ENCODE measurements around the gene SHD. TPM values are rescaled to one million over a fixed set of nuclear protein-coding genes. Genes with fewer than 3 reads are reported as not detected.
A peak's percentile ranks its signal among the peaks of the same experiment; 100 is the strongest.

Gene SHD
- total RNA-seq, 1 experiment from 2014 or later, result not detected

DNA sequence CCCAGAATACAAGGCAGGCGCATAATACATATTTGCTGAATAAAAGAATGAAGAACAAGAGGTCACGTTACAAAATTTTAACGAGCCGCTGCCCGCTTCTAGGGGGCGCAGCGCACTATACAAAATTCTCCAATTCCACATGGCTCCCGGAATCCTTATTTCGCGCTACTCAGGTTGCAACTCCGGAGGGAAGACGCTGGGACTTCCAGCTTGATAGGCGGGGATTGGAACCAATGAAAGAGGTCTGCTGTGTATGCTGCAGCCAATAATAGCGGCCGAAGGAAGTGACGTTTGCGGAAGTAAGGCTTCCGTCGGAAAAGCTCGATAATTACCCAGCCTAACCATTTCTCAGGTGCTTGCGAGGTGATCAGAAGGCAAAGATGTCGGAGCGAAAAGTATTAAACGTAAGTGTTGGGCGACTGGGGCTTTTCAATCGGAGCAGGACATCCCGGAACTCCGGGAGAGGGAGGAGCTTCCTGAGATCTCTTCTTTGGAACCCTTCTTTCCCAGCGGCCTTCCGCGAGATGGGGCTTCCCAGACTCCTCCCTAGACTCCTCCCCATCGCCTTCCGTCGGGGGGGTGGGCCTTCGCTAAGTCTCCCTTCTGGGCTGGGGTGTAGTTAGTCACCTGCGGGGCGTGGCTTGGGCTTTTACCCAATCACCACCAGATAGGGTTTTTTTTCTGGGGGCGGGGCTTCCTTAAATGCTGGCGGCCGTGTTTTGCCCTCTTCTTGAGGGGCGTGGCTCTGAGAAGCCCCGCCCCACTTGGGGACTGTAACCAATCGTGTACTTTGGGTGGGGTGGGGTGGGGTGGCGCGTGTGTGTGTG, 32.1 kb upstream of the SHD start, which contains the start of gene YJU2:
YJU2 (plus strand) TSS at position 314 of the 827 bp plus-strand sequence; CDS start at position 381, 67 bp downstream.
- peak within 1 kb of the TSS; percentile 78 for H3K4me3 ChIP-seq
- POLR2A ChIA-PET (ENCODE audit: unreplicated experiment), result interaction anchor here (0.6 to 1.0 kb wide), 6 partner anchors 76 to 1423 kb away, joined by 3 to 11 read pairs (median 6); partner anchors contain the start of genes FEM1A and MRPL54
- no peaks in the 10 kb centered on the region for H3K27me3 ChIP-seq (ENCODE audit: insufficient read depth, low read depth)
- no peaks in the 10 kb centered on the region for H3K36me3 ChIP-seq (ENCODE audit: low read depth)
- H3K79me2 ChIP-seq (ENCODE audit: low read depth), result peaks cover 6% of the 10 kb centered on the region; the same call in 1 of the 2 replicates
- TF ChIP-seq CTCF (conservative IDR thresholded peaks at IDR 0.05) (peak; percentile 49; the same call in 1 of the 2 replicates), EZH2 (IDR thresholded peaks at IDR 0.05; ENCODE audit: low read depth) (no peak)
- peak within 1 kb of the TSS; percentile 81 for H3K4me2 ChIP-seq
- no peaks in the 10 kb centered on the region for H3K9me3 ChIP-seq (ENCODE audit: insufficient read depth, low read depth)
- DNase-seq, result peak; percentile 92 to 95
- H3K27ac ChIP-seq, result peak within 1 kb of the TSS; percentile 87
- TSS peak; percentile 94 for BruUV-seq (replicated peaks)
- peak within 1 kb of the TSS; percentile 78 for H2AFZ ChIP-seq
- no peaks in the 10 kb centered on the region for H3K9me2 ChIP-seq (ENCODE audit: insufficient read depth)
- CTCF ChIA-PET, result no interaction called here
- peaks cover 5% of the 10 kb centered on the region; the same call in 1 of the 2 replicates for H3F3A ChIP-seq (ENCODE audit: insufficient read depth, low read depth)
- intact Hi-C loops (cut with micrococcal nuclease; ENCODE audit: unreplicated experiment), result loop anchor here (1.0 kb wide), 1 partner anchor 155 kb away; the partner anchor contains the start of gene CHAF1A
- H4K20me1 ChIP-seq (ENCODE audit: insufficient read depth), result no peaks in the 10 kb centered on the region
- no peaks in the 10 kb centered on the region; the same call in 1 of the 2 replicates for H3K4me1 ChIP-seq (replicated peaks; ENCODE audit: insufficient read depth)

GRCh38 chr19:4256563-4256962, 22.5 kb upstream of the SHD start:
- Histone ChIP-seq H2AFZ (no peak overlapping the region), H3K4me3 (no peak overlapping the region), H4K20me1 (ENCODE audit: insufficient read depth) (no peaks in the 10 kb centered on the region), H3K9me2 (ENCODE audit: insufficient read depth) (no peaks in the 10 kb centered on the region), H3K27me3 (ENCODE audit: insufficient read depth, low read depth) (no peaks in the 10 kb centered on the region), H3K4me2 (no peak overlapping the region), H3K79me2 (ENCODE audit: low read depth) (no peaks in the 10 kb centered on the region), H3K36me3 (ENCODE audit: low read depth) (no peaks in the 10 kb centered on the region), H3K9me3 (ENCODE audit: insufficient read depth, low read depth) (no peaks in the 10 kb centered on the region), H3K4me1 (replicated peaks; ENCODE audit: insufficient read depth) (no peaks in the 10 kb centered on the region), H3K27ac (no peak overlapping the region), H3F3A (ENCODE audit: insufficient read depth, low read depth) (no peaks in the 10 kb centered on the region)
- POLR2A ChIA-PET (ENCODE audit: unreplicated experiment), result no interaction called here
- no peak for DNase-seq
- no TSS peak for BruUV-seq (replicated peaks)
- CTCF ChIA-PET, result no interaction called here
- TF ChIP-seq EZH2 (IDR thresholded peaks at IDR 0.05; ENCODE audit: low read depth) (no peak), CTCF (conservative IDR thresholded peaks at IDR 0.05) (no peak)
- intact Hi-C loops (cut with micrococcal nuclease; ENCODE audit: unreplicated experiment), result no loop called here

- H3K4me2 ChIP-seq, result no peak overlapping the region
- no peaks in the 10 kb centered on the region for H3K4me1 ChIP-seq (replicated peaks; ENCODE audit: insufficient read depth)
- no peaks in the 10 kb centered on the region for H3K9me2 ChIP-seq (ENCODE audit: insufficient read depth)
- TF ChIP-seq EZH2 (IDR thresholded peaks at IDR 0.05; ENCODE audit: low read depth) (no peak), CTCF (conservative IDR thresholded peaks at IDR 0.05) (no peak)
- DNase-seq, result no peak
- BruUV-seq (replicated peaks), result no TSS peak
- no peak overlapping the region for H3K4me3 ChIP-seq
- ChIA-PET CTCF (no interaction called here), POLR2A (ENCODE audit: unreplicated experiment) (no interaction called here)
- no peaks in the 10 kb centered on the region for H3K36me3 ChIP-seq (ENCODE audit: low read depth)
- no peaks in the 10 kb centered on the region for H3K9me3 ChIP-seq (ENCODE audit: insufficient read depth, low read depth)
- H3F3A ChIP-seq (ENCODE audit: insufficient read depth, low read depth), result no peaks in the 10 kb centered on the region
- no peaks in the 10 kb centered on the region for H3K27me3 ChIP-seq (ENCODE audit: insufficient read depth, low read depth)
- no peak overlapping the region for H3K27ac ChIP-seq
- H2AFZ ChIP-seq, result no peak overlapping the region
- no peaks in the 10 kb centered on the region for H4K20me1 ChIP-seq (ENCODE audit: insufficient read depth)
- intact Hi-C loops (cut with micrococcal nuclease; ENCODE audit: unreplicated experiment), result no loop called here
- no peaks in the 10 kb centered on the region for H3K79me2 ChIP-seq (ENCODE audit: low read depth)
These were observed 22.0 kb upstream of the SHD start for GRCh38 chr19:4257025-4257424.
